Neuronal stem cell (in vitro differentiated cells): ENCODE results near the gene TFAP2C. TPM values are rescaled to one million over a fixed set of nuclear protein-coding genes. Genes with fewer than 3 reads are reported as not detected.
A peak's percentile ranks its signal among the peaks of the same experiment; 100 is the strongest.

ENCODE experiments used
- DNase-seq: peaks from one replicate; pipeline ENCODE4 v3.0.0-alpha.2; 2013; ENCODE audit warnings: low spot score
- H2AFZ ChIP-seq: one replicate; pipeline ENCODE4 v1.6.1; 2013; ENCODE audit warnings: mild to moderate bottlenecking, low read length, inconsistent platforms
- H2AK5ac ChIP-seq: 2 replicates; pipeline ENCODE4 v1.6.1; 2013; ENCODE audit warnings: low read depth, mild to moderate bottlenecking, inconsistent platforms, low read length, moderate library complexity, mixed read lengths
- H2BK120ac ChIP-seq: 2 replicates; pipeline ENCODE4 v1.6.1; 2013; ENCODE audit warnings: low read depth, mild to moderate bottlenecking, inconsistent platforms, low read length, moderate library complexity, mixed read lengths
- H2BK12ac ChIP-seq: one replicate; pipeline ENCODE4 v1.6.1; 2013; ENCODE audit warnings: low read length, inconsistent platforms
- H2BK15ac ChIP-seq: 2 replicates; pipeline ENCODE4 v1.6.1; 2013; ENCODE audit warnings: mild to moderate bottlenecking, low read length, inconsistent platforms, mixed read lengths
- H2BK5ac ChIP-seq: one replicate; pipeline ENCODE4 v1.6.1; 2013; ENCODE audit warnings: inconsistent platforms, mild to moderate bottlenecking, low read length, moderate library complexity
- H3K14ac ChIP-seq: one replicate; pipeline ENCODE4 v1.6.1; 2013; ENCODE audit warnings: low read length, inconsistent platforms
- H3K18ac ChIP-seq: 2 replicates; pipeline ENCODE4 v1.6.1; 2013; ENCODE audit warnings: low read length, inconsistent platforms
- H3K23ac ChIP-seq: 2 replicates; pipeline ENCODE4 v1.6.1; 2013; ENCODE audit warnings: low read depth, mild to moderate bottlenecking, mixed read lengths, low read length, inconsistent platforms; ENCODE audit not compliant: poor library complexity
- H3K27ac ChIP-seq: replicated peaks from 3 replicates; pipeline ENCODE4 v1.5.1; 2013; ENCODE audit warnings: low read length, inconsistent platforms
- H3K27me3 ChIP-seq, 3 experiments: 2 replicates each; pipeline ENCODE4 v1.6.1; 2013; ENCODE audit warnings: low read length in 3 of 3, mild to moderate bottlenecking in 2 of 3, inconsistent platforms in 1 of 3, low read depth in 1 of 3, mixed read lengths in 1 of 3, moderate library complexity in 1 of 3; ENCODE audit not compliant: control insufficient read depth in 3 of 3, insufficient read depth in 3 of 3
- H3K36me3 ChIP-seq, 2 donors: replicated peaks in 1 of 2; 2 replicates each; pipeline ENCODE4 v1.6.1; 2013; ENCODE audit warnings: low read length in 2 of 2; ENCODE audit not compliant: control insufficient read depth in 2 of 2, insufficient read depth in 2 of 2
- H3K4ac ChIP-seq: 2 replicates; pipeline ENCODE4 v1.6.1; 2013; ENCODE audit warnings: inconsistent platforms, mild to moderate bottlenecking, low read length, moderate library complexity
- H3K4me1 ChIP-seq, 2 donors: 1 replicate in 1 of 2; 2 replicates in 1 of 2; pipeline ENCODE4 v1.6.1; 2013; ENCODE audit warnings: low read length in 2 of 2, low read depth in 1 of 2; ENCODE audit not compliant: control insufficient read depth in 2 of 2, insufficient read depth in 1 of 2
- H3K4me2 ChIP-seq: one replicate; pipeline ENCODE4 v1.6.1; 2013; ENCODE audit warnings: mild to moderate bottlenecking, low read length, inconsistent platforms; ENCODE audit not compliant: insufficient read depth, poor library complexity, severe bottlenecking
- H3K4me3 ChIP-seq, 2 donors: 2 replicates each; pipeline ENCODE4 v1.5.1; 2013; ENCODE audit warnings: low read length in 2 of 2, mild to moderate bottlenecking in 2 of 2, inconsistent platforms in 1 of 2, moderate library complexity in 1 of 2
- H3K79me1 ChIP-seq: one replicate; pipeline ENCODE4 v1.6.1; 2013; ENCODE audit warnings: low read depth, mild to moderate bottlenecking, inconsistent platforms, low read length, moderate library complexity
- H3K9ac ChIP-seq: one replicate; pipeline ENCODE4 v1.6.1; 2013; ENCODE audit warnings: mild to moderate bottlenecking, low read depth, low read length, inconsistent platforms; ENCODE audit not compliant: poor library complexity
- H3K9me3 ChIP-seq, 2 donors: replicated peaks in 1 of 2; 2 replicates each; pipeline versions ENCODE3 to v1.6.1; 2013; ENCODE audit warnings: low read length in 2 of 2, mild to moderate bottlenecking in 2 of 2, inconsistent platforms in 1 of 2, low read depth in 1 of 2, mixed read lengths in 1 of 2, moderate library complexity in 1 of 2; ENCODE audit not compliant: control insufficient read depth in 2 of 2, insufficient read depth in 1 of 2
- H4K8ac ChIP-seq: one replicate; pipeline ENCODE4 v1.6.1; 2013; ENCODE audit warnings: low read depth, mild to moderate bottlenecking, inconsistent platforms, low read length, moderate library complexity
- H4K91ac ChIP-seq: one replicate; pipeline ENCODE4 v1.6.1; 2013; ENCODE audit warnings: low read length, low read depth, mild to moderate bottlenecking, inconsistent platforms; ENCODE audit not compliant: poor library complexity
- WGBS, 2 donors: extraction: QIAGEN DNeasy Blood & Tissue Kit; methylation state at CpG; one replicate each; pipeline ENCODE4 v1.1.7; 2013; ENCODE audit warnings: missing lambda C conversion rate in 2 of 2, mixed read lengths in 1 of 2; ENCODE audit not compliant: insufficient read length in 2 of 2, insufficient replicate concordance in 1 of 2; ENCODE audit errors: extremely low coverage in 2 of 2; 5-methylcytosine and 5-hydroxymethylcytosine counted together
- polyA plus RNA-seq, 2 experiments: library from polyadenylated mRNA; stranded (reverse); fragments of 200-250 nt; gene quantifications; one replicate each; pipeline ENCODE4 v1.2.3, GENCODE V29; 2013

Gene TFAP2C
- polyA plus RNA-seq (2013, experiment 1 of 2): 0.07 TPM
- polyA plus RNA-seq (2013, experiment 2 of 2): 0.08 TPM

GRCh38 chr20:56628873-56629463 is at the start of gene TFAP2C:
Gene TFAP2C (plus strand): TSS chr20:56629306. CDS start chr20:56629545, 239 bp downstream.
- H3K14ac ChIP-seq: no peak within 1 kb of the TSS
- peak within 1 kb of the TSS; percentile 38 for H3K23ac ChIP-seq
- no peaks in the 10 kb centered on the region for H3K79me1 ChIP-seq
- H4K91ac ChIP-seq: no peak within 1 kb of the TSS
- peak within 1 kb of the TSS; percentile 30 for H2AK5ac ChIP-seq
- H3K9ac ChIP-seq: peak within 1 kb of the TSS; percentile 72
- no peaks in the 10 kb centered on the region for H3K36me3 ChIP-seq
- no peaks in the 10 kb centered on the region for H3K9me3 ChIP-seq
- no peak within 1 kb of the TSS for H2BK120ac ChIP-seq
- no peak within 1 kb of the TSS for H2BK5ac ChIP-seq
- H3K4me1 ChIP-seq: peaks cover 0 to 21% of the 10 kb centered on the region in 2 donors
- WGBS, 2 donors: no CpG with 5 or more reads among the region's 62 CpGs
- H3K27me3 ChIP-seq: peaks cover 66 to 99% (median 93%) of the 10 kb centered on the region in 3 experiments
- DNase-seq: peak; percentile 61
- H4K8ac ChIP-seq: no peak within 1 kb of the TSS
- peak within 1 kb of the TSS; percentile 68 for H2AFZ ChIP-seq
- H3K4me2 ChIP-seq: peak within 1 kb of the TSS; percentile 86
- peak within 1 kb of the TSS in 1 of 2 donors; percentile 73 for H3K4me3 ChIP-seq
- peak within 1 kb of the TSS; percentile 17 for H2BK12ac ChIP-seq
- H2BK15ac ChIP-seq: peak within 1 kb of the TSS; percentile 75
- no peak within 1 kb of the TSS for H3K4ac ChIP-seq
- peak within 1 kb of the TSS; percentile 78 for H3K18ac ChIP-seq
- H3K27ac ChIP-seq: no peak within 1 kb of the TSS

- no peaks in the 10 kb centered on the region for H3K36me3 ChIP-seq
- no peak overlapping the region for H2AFZ ChIP-seq
- no CpG with 5 or more reads among the region's 12 CpGs for WGBS, 2 donors
- no peak overlapping the region for H3K4ac ChIP-seq
- H2BK5ac ChIP-seq: no peak overlapping the region
- H2BK15ac ChIP-seq: no peak overlapping the region
- no peak overlapping the region for H3K4me3 ChIP-seq
- no peak overlapping the region for H3K9ac ChIP-seq
- peaks cover 0 to 4% (median 0%) of the 10 kb centered on the region in 3 experiments for H3K27me3 ChIP-seq
- no peak overlapping the region for H2AK5ac ChIP-seq
- no peak overlapping the region for H2BK120ac ChIP-seq
- no peak overlapping the region for H3K14ac ChIP-seq
- H3K9me3 ChIP-seq: peaks cover 0 to 3% of the 10 kb centered on the region in 2 donors
- no peak overlapping the region for H3K18ac ChIP-seq
- H3K23ac ChIP-seq: no peak overlapping the region
- no peak for DNase-seq
- no peak overlapping the region for H4K91ac ChIP-seq
- H3K27ac ChIP-seq: no peak overlapping the region
- no peak overlapping the region for H4K8ac ChIP-seq
- H3K79me1 ChIP-seq: no peaks in the 10 kb centered on the region
- no peaks in the 10 kb centered on the region for H3K4me1 ChIP-seq
- H2BK12ac ChIP-seq: no peak overlapping the region
- no peak overlapping the region for H3K4me2 ChIP-seq
Measured at GRCh38 chr20:56580226-56580625, 48.9 kb upstream of the TFAP2C start.

GRCh38 chr20:56581701-56582100 is 47.4 kb upstream of the TFAP2C start:
- no peak overlapping the region for H2BK5ac ChIP-seq
- peaks cover 0 to 3% of the 10 kb centered on the region in 2 donors for H3K9me3 ChIP-seq
- H3K4ac ChIP-seq: no peak overlapping the region
- H3K79me1 ChIP-seq: no peaks in the 10 kb centered on the region
- no peaks in the 10 kb centered on the region for H3K4me1 ChIP-seq
- DNase-seq: no peak
- H2BK15ac ChIP-seq: no peak overlapping the region
- WGBS, 2 donors: no CpG with 5 or more reads among the region's 2 CpGs
- H2AK5ac ChIP-seq: no peak overlapping the region
- no peak overlapping the region for H3K27ac ChIP-seq
- no peak overlapping the region for H3K18ac ChIP-seq
- no peak overlapping the region for H2AFZ ChIP-seq
- no peak overlapping the region for H3K14ac ChIP-seq
- H2BK12ac ChIP-seq: no peak overlapping the region
- no peaks in the 10 kb centered on the region for H3K36me3 ChIP-seq
- no peak overlapping the region for H3K4me2 ChIP-seq
- H3K23ac ChIP-seq: no peak overlapping the region
- no peak overlapping the region for H2BK120ac ChIP-seq
- no peak overlapping the region for H3K9ac ChIP-seq
- no peak overlapping the region for H3K4me3 ChIP-seq
- no peak overlapping the region for H4K8ac ChIP-seq
- no peak overlapping the region for H4K91ac ChIP-seq
- peaks cover 0 to 4% (median 0%) of the 10 kb centered on the region in 3 experiments for H3K27me3 ChIP-seq

- H3K14ac ChIP-seq: no peak overlapping the region
- H3K79me1 ChIP-seq: no peaks in the 10 kb centered on the region
- no peak overlapping the region for H3K23ac ChIP-seq
- no peak overlapping the region for H2BK12ac ChIP-seq
- H2BK5ac ChIP-seq: no peak overlapping the region
- no peak overlapping the region for H2AK5ac ChIP-seq
- H3K36me3 ChIP-seq: no peaks in the 10 kb centered on the region
- H4K8ac ChIP-seq: no peak overlapping the region
- H3K4me3 ChIP-seq: no peak overlapping the region
- H3K18ac ChIP-seq: no peak overlapping the region
- H2BK15ac ChIP-seq: no peak overlapping the region
- no CpG with 5 or more reads among the region's 4 CpGs for WGBS, 2 donors
- H2AFZ ChIP-seq: no peak overlapping the region
- no peaks in the 10 kb centered on the region for H3K4me1 ChIP-seq
- H2BK120ac ChIP-seq: no peak overlapping the region
- H3K27ac ChIP-seq: no peak overlapping the region
- no peak overlapping the region for H3K4ac ChIP-seq
- H3K4me2 ChIP-seq: no peak overlapping the region
- peaks cover 0 to 3% of the 10 kb centered on the region in 2 donors for H3K9me3 ChIP-seq
- H4K91ac ChIP-seq: no peak overlapping the region
- H3K9ac ChIP-seq: no peak overlapping the region
- H3K27me3 ChIP-seq: peaks cover 0 to 4% (median 0%) of the 10 kb centered on the region in 3 experiments
- no peak for DNase-seq
Measured at GRCh38 chr20:56582542-56582941, 46.6 kb upstream of the TFAP2C start.
